SKM-1 treated with dmso at 0.1 percent for 144 hours (cell line): Measurements from ENCODE around the gene PWWP2B.
"Not testable (repeated sequence)": the region's sequence is repeated elsewhere in the genome, so short reads cannot be mapped to it uniquely, and the experiment has no call there.

Experiments used
- DNase-seq: peaks from one replicate; lab custom pipeline; 2025; ENCODE audit not compliant: unreplicated experiment; lab: John Stamatoyannopoulos, UW

The PWWP2B gene

GRCh38 chr10:132379026-132379425 lies 18.0 kb upstream of the PWWP2B start:
- DNase-seq = not testable (repeated sequence)

GRCh38 chr10:132380986-132381385 lies 16.0 kb upstream of the PWWP2B start:
- not testable (repeated sequence) for DNase-seq

GRCh38 chr10:132381741-132382140 lies 15.3 kb upstream of the PWWP2B start:
- DNase-seq = no peak

GRCh38 chr10:132382231-132382922 lies 14.6 kb upstream of the PWWP2B start:
- no peak for DNase-seq

GRCh38 chr10:132383101-132383500 lies 13.9 kb upstream of the PWWP2B start:
- DNase-seq = no peak

- DNase-seq = no peak
These were observed 13.2 kb upstream of the PWWP2B start for GRCh38 chr10:132383751-132384196.

GRCh38 chr10:132384618-132385388 lies 12.2 kb upstream of the PWWP2B start:
- no peak for DNase-seq

GRCh38 chr10:132385389-132385667 lies 11.7 kb upstream of the PWWP2B start:
- peak; percentile 58 for DNase-seq

GRCh38 chr10:132385721-132386418 lies 11.1 kb upstream of the PWWP2B start:
- DNase-seq = no peak

- DNase-seq = no peak
These were observed 10.6 kb upstream of the PWWP2B start for GRCh38 chr10:132386419-132386831.

- DNase-seq = not testable (repeated sequence)
These were observed 10.1 kb upstream of the PWWP2B start for GRCh38 chr10:132386896-132387295.

- DNase-seq = peak; percentile 64
These were observed 9.2 kb upstream of the PWWP2B start for GRCh38 chr10:132387764-132388210.

GRCh38 chr10:132388891-132389432 lies 8.0 kb upstream of the PWWP2B start:
- no peak for DNase-seq

GRCh38 chr10:132389433-132390169 lies 7.4 kb upstream of the PWWP2B start:
- DNase-seq = no peak

GRCh38 chr10:132390170-132390920 lies 6.7 kb upstream of the PWWP2B start:
- no peak for DNase-seq

GRCh38 chr10:132390921-132391675 lies 5.9 kb upstream of the PWWP2B start:
- DNase-seq = no peak

- no peak for DNase-seq
These were observed 5.4 kb upstream of the PWWP2B start for GRCh38 chr10:132391676-132392020.

- DNase-seq = no peak
These were observed 4.7 kb upstream of the PWWP2B start for GRCh38 chr10:132392184-132392800.
